HG03439 (cell line): ENCODE results near the gene PRRX2.

Source experiments
- ATAC-seq: cut with Tn5 transposase; IDR thresholded peaks from one replicate; pipeline ENCODE4 v1.9.1; 2021; ENCODE audit warnings: mild to moderate bottlenecking, moderate library complexity; ENCODE audit not compliant: unreplicated experiment

PRRX2 gene

GRCh38 chr9:129665389-129665775, at the start of gene PRRX2:
Gene PRRX2, plus strand, starts transcription at chr9:129665647. Its CDS starts 221 bp downstream, at chr9:129665868.
- no peak for ATAC-seq

- no peak for ATAC-seq
Observed at GRCh38 chr9:129617167-129617566, 48.3 kb upstream of the PRRX2 start.

GRCh38 chr9:129619787-129620668, 45.4 kb upstream of the PRRX2 start:
- no peak for ATAC-seq

- no peak for ATAC-seq
Observed at GRCh38 chr9:129620669-129621295, 44.7 kb upstream of the PRRX2 start, which contains the start of gene C9orf50. Gene C9orf50, minus strand, starts transcription at chr9:129621101. Its CDS starts 527 bp downstream, at chr9:129620574.

- no peak for ATAC-seq
Observed at GRCh38 chr9:129623331-129623730, 42.1 kb upstream of the PRRX2 start.

- no peak for ATAC-seq
Observed at GRCh38 chr9:129624168-129624759, 41.2 kb upstream of the PRRX2 start.

GRCh38 chr9:129624947-129625346, 40.5 kb upstream of the PRRX2 start:
- no peak for ATAC-seq

GRCh38 chr9:129626079-129626624, 39.3 kb upstream of the PRRX2 start, which contains the start of gene NTMT1:
Gene NTMT1, plus strand, starts transcription at chr9:129626163. Its CDS starts 6,541 bp downstream, at chr9:129632704.
- peak; percentile 71 for ATAC-seq

- ATAC-seq, result peak; percentile 17
Observed at GRCh38 chr9:129626625-129627284, 38.7 kb upstream of the PRRX2 start.

- ATAC-seq, result no peak
Observed at GRCh38 chr9:129627556-129628440, 37.6 kb upstream of the PRRX2 start.

- no peak for ATAC-seq
Observed at GRCh38 chr9:129628709-129629108, 36.7 kb upstream of the PRRX2 start.

GRCh38 chr9:129629251-129629820, 36.1 kb upstream of the PRRX2 start:
- ATAC-seq, result no peak

GRCh38 chr9:129630967-129631673, 34.3 kb upstream of the PRRX2 start:
- no peak for ATAC-seq

GRCh38 chr9:129631674-129632129, 33.7 kb upstream of the PRRX2 start:
- ATAC-seq, result no peak

GRCh38 chr9:129632460-129632859, 33.0 kb upstream of the PRRX2 start:
- no peak for ATAC-seq

- ATAC-seq, result no peak
Observed at GRCh38 chr9:129633207-129633606, 32.2 kb upstream of the PRRX2 start.

GRCh38 chr9:129633848-129634247, 31.6 kb upstream of the PRRX2 start:
- ATAC-seq, result no peak
